ENCODE measurements around the gene AMPD3. TPM values are rescaled to one million over a fixed set of nuclear protein-coding genes. Genes with fewer than 3 reads are reported as not detected.

Gene AMPD3
- total RNA-seq, 1 donor from 2014 or later = 2.2 TPM

DNA sequence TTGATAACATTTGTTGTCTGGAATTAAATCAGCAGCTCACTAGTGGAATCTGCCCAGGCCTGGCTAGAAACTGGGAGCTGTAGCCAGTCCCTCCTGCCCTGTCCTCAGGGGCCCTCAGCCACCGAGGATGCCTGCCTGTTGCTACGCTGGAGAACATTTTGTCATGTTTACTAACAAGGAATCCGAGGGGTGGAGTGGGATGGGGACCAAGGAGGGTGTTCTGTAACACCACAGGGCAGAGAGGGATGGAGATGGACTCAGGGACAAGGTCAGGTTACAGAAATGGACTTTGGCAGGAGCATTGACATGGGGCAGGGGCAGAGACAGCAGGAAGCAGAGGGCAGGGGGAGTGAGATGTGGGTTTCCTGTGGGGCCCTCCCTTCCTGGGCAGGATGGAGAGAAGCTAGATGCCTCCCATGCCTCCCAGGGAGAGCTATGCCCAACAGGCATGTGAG is 45.8 kb upstream of the AMPD3 start:
- Mint-ChIP-seq H3K4me3 (ENCODE audit: unreplicated experiment) (no peak overlapping the region), H3K9me3 (ENCODE audit: low read depth) (no peaks in the 10 kb centered on the region), H3K36me3 (ENCODE audit: low read depth) (no peaks in the 10 kb centered on the region), H3K27me3 (ENCODE audit: low read depth) (no peaks in the 10 kb centered on the region), H3K27ac (ENCODE audit: unreplicated experiment) (peak overlapping the region; percentile 46), H3K4me1 (ENCODE audit: low read depth) (peaks cover 38% of the 10 kb centered on the region)
- DNase-seq (ENCODE audit: low spot score) = no peak
- TF ChIP-seq, protein P1, sequence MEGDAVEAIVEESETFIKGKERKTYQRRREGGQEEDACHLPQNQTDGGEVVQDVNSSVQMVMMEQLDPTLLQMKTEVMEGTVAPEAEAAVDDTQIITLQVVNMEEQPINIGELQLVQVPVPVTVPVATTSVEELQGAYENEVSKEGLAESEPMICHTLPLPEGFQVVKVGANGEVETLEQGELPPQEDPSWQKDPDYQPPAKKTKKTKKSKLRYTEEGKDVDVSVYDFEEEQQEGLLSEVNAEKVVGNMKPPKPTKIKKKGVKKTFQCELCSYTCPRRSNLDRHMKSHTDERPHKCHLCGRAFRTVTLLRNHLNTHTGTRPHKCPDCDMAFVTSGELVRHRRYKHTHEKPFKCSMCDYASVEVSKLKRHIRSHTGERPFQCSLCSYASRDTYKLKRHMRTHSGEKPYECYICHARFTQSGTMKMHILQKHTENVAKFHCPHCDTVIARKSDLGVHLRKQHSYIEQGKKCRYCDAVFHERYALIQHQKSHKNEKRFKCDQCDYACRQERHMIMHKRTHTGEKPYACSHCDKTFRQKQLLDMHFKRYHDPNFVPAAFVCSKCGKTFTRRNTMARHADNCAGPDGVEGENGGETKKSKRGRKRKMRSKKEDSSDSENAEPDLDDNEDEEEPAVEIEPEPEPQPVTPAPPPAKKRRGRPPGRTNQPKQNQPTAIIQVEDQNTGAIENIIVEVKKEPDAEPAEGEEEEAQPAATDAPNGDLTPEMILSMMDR (IDR thresholded peaks at IDR 0.05) = no peak

DNA sequence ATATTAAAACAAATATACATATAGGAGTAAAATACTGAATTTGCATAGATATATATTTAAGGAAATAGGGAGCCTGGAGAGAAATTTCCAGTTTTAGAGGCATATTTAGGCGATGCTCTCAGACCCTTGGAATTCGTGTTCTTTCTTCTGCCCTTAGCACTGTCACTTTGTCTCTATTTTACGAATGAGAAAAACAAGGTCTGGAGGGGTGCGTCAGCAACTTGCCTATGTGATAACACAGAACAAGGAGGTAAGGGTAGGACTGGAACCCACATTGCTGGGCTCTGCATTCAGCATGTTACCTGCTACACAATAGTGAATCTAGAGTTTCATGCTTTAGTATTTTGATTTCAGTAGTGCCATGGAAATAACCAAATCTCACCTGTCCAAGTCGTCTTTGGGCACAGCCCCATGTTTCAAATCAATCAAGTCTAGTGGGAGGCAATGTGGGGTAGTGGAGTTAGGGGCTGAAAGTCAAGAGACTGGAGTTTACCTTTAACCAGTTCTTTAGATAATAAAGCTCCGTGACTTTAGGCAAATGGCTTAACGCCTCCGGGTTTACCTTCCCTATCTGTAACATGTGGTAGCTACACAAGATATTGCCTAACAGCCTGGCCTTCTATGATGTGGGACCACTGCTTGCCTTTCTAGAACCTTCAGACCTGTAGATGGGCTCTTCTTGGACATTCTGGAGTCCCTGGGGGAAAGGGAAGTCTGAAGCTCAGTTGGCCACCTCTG is 44.8 kb upstream of the AMPD3 start:
- Mint-ChIP-seq H3K9me3 (ENCODE audit: low read depth) (no peaks in the 10 kb centered on the region), H3K36me3 (ENCODE audit: low read depth) (no peaks in the 10 kb centered on the region), H3K4me1 (ENCODE audit: low read depth) (peaks cover 47% of the 10 kb centered on the region), H3K27me3 (ENCODE audit: low read depth) (no peaks in the 10 kb centered on the region), H3K4me3 (ENCODE audit: unreplicated experiment) (no peak overlapping the region), H3K27ac (ENCODE audit: unreplicated experiment) (no peak overlapping the region)
- TF ChIP-seq, protein P1 (IDR thresholded peaks at IDR 0.05) = no peak
- DNase-seq (ENCODE audit: low spot score) = no peak

- Mint-ChIP-seq H3K4me3 (ENCODE audit: unreplicated experiment) (no peak overlapping the region), H3K27me3 (ENCODE audit: low read depth) (no peaks in the 10 kb centered on the region), H3K27ac (ENCODE audit: unreplicated experiment) (no peak overlapping the region), H3K36me3 (ENCODE audit: low read depth) (no peaks in the 10 kb centered on the region), H3K9me3 (ENCODE audit: low read depth) (no peaks in the 10 kb centered on the region), H3K4me1 (ENCODE audit: low read depth) (peaks cover 48% of the 10 kb centered on the region)
- TF ChIP-seq, protein P1 (IDR thresholded peaks at IDR 0.05) = no peak
- DNase-seq (ENCODE audit: low spot score) = no peak
Measured at GRCh38 chr11:10410844-10411200, 44.2 kb upstream of the AMPD3 start.

DNA sequence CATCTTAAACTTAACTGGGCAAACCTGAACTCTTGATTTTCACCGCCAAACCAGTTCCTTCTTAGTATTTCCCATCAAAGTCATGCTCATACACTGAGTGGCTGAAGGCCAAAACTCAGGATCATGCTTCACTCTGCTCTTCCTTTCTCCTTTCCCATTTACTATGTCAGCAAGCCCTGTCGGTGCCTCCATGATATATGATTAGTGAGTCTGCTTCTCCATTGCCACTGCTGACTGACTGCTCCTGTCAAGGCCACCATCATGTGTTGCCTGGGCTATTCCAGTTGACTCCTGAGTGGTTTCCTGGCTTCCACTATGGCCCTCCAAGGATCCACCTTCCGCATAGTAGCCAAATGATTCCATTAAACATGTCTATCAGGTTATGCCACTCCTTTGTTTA is 42.8 kb upstream of the AMPD3 start:
- no peak for DNase-seq (ENCODE audit: low spot score)
- no peaks in the 10 kb centered on the region for H3K36me3 Mint-ChIP-seq (ENCODE audit: low read depth)
- H3K4me3 Mint-ChIP-seq (ENCODE audit: unreplicated experiment) = no peak overlapping the region
- H3K9me3 Mint-ChIP-seq (ENCODE audit: low read depth) = no peaks in the 10 kb centered on the region
- no peaks in the 10 kb centered on the region for H3K27me3 Mint-ChIP-seq (ENCODE audit: low read depth)
- TF ChIP-seq, protein P1 (IDR thresholded peaks at IDR 0.05) = no peak
- no peak overlapping the region for H3K27ac Mint-ChIP-seq (ENCODE audit: unreplicated experiment)
- peaks cover 35% of the 10 kb centered on the region for H3K4me1 Mint-ChIP-seq (ENCODE audit: low read depth)

GRCh38 chr11:10413268-10413667 is 41.8 kb upstream of the AMPD3 start:
- H3K27ac Mint-ChIP-seq (ENCODE audit: unreplicated experiment) = no peak overlapping the region
- H3K9me3 Mint-ChIP-seq (ENCODE audit: low read depth) = no peaks in the 10 kb centered on the region
- H3K4me3 Mint-ChIP-seq (ENCODE audit: unreplicated experiment) = no peak overlapping the region
- TF ChIP-seq, protein P1 (IDR thresholded peaks at IDR 0.05) = peak; percentile 62
- H3K36me3 Mint-ChIP-seq (ENCODE audit: low read depth) = no peaks in the 10 kb centered on the region
- DNase-seq (ENCODE audit: low spot score) = no peak
- H3K4me1 Mint-ChIP-seq (ENCODE audit: low read depth) = peaks cover 25% of the 10 kb centered on the region
- no peaks in the 10 kb centered on the region for H3K27me3 Mint-ChIP-seq (ENCODE audit: low read depth)

Data from chondrocyte (in vitro differentiated cells).